ENCODE measurements around the gene PSME2.

DNA sequence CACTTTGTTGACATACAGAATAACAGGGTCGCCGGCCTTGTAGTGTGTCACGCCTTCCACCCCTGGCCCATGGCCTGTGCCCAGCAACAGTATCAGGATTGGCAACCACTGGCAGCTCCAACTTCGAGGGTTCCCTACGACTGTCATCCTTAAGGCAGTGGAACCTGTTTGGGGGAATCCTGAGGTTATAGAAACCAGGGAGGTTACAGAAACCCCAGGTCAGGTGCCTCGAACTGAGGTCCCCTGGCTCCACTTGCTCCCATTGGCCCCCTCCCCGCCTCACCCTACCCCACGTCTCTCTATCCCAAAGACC, 48.4 kb upstream of the PSME2 start:
- no peak for TF ChIP-seq CTCF (IDR thresholded peaks at IDR 0.05)
- TF ChIP-seq POLR2A (IDR thresholded peaks at IDR 0.05) = no peak
